Tibial nerve (tissue), 4 donors: ENCODE data around the gene OGA. TPM values are rescaled to one million over a fixed set of nuclear protein-coding genes. Genes with fewer than 3 reads are reported as not detected.

Experiments used
- DNase-seq, 2 donors: peaks; one replicate each; pipeline ENCODE4 v3.0.0-alpha.2; 2019; ENCODE audit warnings: low spot score in 2 of 2
- H3K27ac ChIP-seq, 4 donors: fragments of 200-600 bp; sonication (generic) in 3 of 4; one replicate each; pipeline ENCODE4 v1.5.1; 2017 to 2019; ENCODE audit warnings: mild to moderate bottlenecking in 1 of 4
- H3K27me3 ChIP-seq, 2 donors: fragments of 200-600 bp; sonication (generic) in 1 of 2; one replicate each; pipeline versions ENCODE4 v1.5.1 to v1.6.0; 2017 to 2019
- H3K36me3 ChIP-seq, 3 donors: fragments of 200-600 bp; sonication (generic); one replicate each; pipeline ENCODE4 v1.5.1; 2018 to 2019
- H3K4me1 ChIP-seq, 4 donors: fragments of 200-600 bp; sonication (generic) in 3 of 4; one replicate each; pipeline ENCODE4 v1.5.1; 2017 to 2019
- H3K4me3 ChIP-seq, 4 donors: fragments of 200-600 bp; sonication (generic) in 3 of 4; one replicate each; pipeline ENCODE4 v1.5.1; 2017 to 2019; ENCODE audit warnings: mild to moderate bottlenecking in 1 of 4, moderate library complexity in 1 of 4
- H3K9me3 ChIP-seq, 4 donors: fragments of 200-600 bp; sonication (generic) in 3 of 4; one replicate each; pipeline ENCODE4 v1.5.1; 2017 to 2019
- EP300 ChIP-seq, 2 donors: sonication (generic); formaldehyde crosslinking; IDR thresholded peaks; one replicate each; pipeline ENCODE4 v1.6.1; 2017; ENCODE audit warnings: antibody characterized with exemption in 2 of 2, mild to moderate bottlenecking in 1 of 2
- POLR2A ChIP-seq, 2 donors: fragments of 450-650 bp; IDR thresholded peaks; one replicate each; pipeline ENCODE4 v1.6.1; 2017; ENCODE audit warnings: antibody characterized with exemption in 2 of 2, mild to moderate bottlenecking in 2 of 2, moderate library complexity in 2 of 2
- WGBS, 2 donors: methylation state at CpG; one replicate each; pipeline ENCODE4 v1.1.5; 2018; 5-methylcytosine and 5-hydroxymethylcytosine counted together
- total RNA-seq, 4 donors: library from RNA; depleted of rRNA; stranded (reverse); fragments of >200 nt; gene quantifications; one replicate each; pipeline ENCODE4 v1.1.0, GENCODE V29; 2016
- TF ChIP-seq, protein P1 (sequence below), 5 experiments: fragments of 200-600 bp in 3 of 5; fragments of 450-650 bp in 2 of 5; sonication (generic) in 3 of 5; IDR thresholded peaks; one replicate each; pipeline ENCODE4 v1.5.1; 2016 to 2019; ENCODE audit warnings: antibody characterized with exemption in 5 of 5, mild to moderate bottlenecking in 3 of 5, moderate library complexity in 2 of 5

Gene OGA
- total RNA-seq, 4 donors from 2014 or later = 206 to 249 (median 224) TPM

DNA sequence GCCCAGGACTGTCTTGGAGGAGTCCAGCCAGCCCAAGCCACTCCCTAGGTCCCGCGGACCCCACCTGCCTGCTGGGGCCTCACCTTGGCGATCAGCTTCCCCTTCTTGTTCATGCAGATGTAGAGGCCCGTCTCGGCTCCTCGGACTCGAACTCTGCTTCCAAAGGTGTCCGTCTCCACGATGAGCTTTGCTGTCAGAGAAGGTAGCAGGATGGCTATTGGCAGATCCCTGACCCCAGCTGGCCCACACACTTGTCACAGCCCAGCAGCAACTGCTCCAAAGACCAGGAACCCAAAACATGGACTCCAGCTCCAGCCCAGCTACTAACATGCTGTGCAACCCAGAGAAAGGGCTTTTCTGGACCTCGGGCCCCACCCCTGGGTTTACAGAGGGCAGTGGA lies 46.9 kb downstream of the OGA start:
- 90 to 93% methylated on average over 10 of the region's 10 CpGs for WGBS, 2 donors
- Histone ChIP-seq H3K4me3 (no peak overlapping the region), H3K36me3 (peaks cover 0 to 11% (median 0%) of the 10 kb centered on the region in 3 donors), H3K9me3 (no peaks in the 10 kb centered on the region), H3K4me1 (peaks cover 0 to 29% (median 7%) of the 10 kb centered on the region in 4 donors), H3K27ac (no peak overlapping the region), H3K27me3 (peaks cover 0 to 59% of the 10 kb centered on the region in 2 donors)
- TF ChIP-seq POLR2A (IDR thresholded peaks at IDR 0.05) (no peak), EP300 (IDR thresholded peaks at IDR 0.05) (no peak)
- TF ChIP-seq, protein P1, sequence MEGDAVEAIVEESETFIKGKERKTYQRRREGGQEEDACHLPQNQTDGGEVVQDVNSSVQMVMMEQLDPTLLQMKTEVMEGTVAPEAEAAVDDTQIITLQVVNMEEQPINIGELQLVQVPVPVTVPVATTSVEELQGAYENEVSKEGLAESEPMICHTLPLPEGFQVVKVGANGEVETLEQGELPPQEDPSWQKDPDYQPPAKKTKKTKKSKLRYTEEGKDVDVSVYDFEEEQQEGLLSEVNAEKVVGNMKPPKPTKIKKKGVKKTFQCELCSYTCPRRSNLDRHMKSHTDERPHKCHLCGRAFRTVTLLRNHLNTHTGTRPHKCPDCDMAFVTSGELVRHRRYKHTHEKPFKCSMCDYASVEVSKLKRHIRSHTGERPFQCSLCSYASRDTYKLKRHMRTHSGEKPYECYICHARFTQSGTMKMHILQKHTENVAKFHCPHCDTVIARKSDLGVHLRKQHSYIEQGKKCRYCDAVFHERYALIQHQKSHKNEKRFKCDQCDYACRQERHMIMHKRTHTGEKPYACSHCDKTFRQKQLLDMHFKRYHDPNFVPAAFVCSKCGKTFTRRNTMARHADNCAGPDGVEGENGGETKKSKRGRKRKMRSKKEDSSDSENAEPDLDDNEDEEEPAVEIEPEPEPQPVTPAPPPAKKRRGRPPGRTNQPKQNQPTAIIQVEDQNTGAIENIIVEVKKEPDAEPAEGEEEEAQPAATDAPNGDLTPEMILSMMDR (IDR thresholded peaks at IDR 0.05) = no peak
- no peak for DNase-seq

DNA sequence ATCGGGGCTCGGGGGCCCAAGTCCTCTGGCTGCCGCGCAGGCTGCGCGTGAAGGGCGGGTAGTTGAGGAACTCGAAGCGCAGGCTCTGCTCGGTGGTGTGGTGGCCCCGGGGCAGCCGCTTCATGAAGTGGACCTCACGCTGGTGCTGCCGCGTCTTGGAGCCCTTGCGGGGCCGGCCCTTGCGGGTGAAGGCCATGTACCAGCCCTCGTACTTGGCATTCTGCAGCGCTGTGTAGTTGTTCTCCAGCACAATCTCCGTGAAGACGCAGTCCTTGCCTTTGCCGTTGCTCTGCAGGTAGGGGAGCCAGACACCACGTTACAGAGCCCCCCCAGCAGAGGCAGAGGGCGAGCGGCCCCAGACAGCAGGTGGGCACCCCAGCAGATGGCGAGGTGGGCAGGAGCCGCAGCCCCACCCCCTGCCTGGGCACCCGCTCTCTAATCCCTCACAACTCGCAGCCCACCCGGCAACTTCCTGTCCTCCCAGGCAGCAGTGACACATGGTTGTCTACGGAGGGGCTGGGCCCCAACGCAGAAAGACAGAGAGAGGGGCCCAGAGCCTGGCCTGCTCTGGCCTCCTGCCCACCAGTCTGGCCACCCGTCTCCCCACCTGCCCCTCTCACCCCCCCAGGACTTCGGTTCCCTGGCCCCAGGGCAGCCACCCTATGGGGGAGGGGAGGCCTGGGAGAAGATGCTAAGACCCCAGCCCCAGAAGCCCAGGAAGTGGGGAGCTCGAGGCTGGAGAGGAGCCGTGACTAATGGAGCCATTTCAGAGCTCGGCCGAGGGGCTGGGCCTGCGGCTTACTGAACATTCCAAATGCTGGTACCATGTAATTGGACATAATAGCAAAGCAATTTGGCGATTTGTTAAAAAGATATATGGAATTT lies 47.7 kb downstream of the OGA start:
- 76 to 83% methylated on average over 28 to 34 of the region's 41 CpGs for WGBS, 2 donors
- DNase-seq = no peak

DNA sequence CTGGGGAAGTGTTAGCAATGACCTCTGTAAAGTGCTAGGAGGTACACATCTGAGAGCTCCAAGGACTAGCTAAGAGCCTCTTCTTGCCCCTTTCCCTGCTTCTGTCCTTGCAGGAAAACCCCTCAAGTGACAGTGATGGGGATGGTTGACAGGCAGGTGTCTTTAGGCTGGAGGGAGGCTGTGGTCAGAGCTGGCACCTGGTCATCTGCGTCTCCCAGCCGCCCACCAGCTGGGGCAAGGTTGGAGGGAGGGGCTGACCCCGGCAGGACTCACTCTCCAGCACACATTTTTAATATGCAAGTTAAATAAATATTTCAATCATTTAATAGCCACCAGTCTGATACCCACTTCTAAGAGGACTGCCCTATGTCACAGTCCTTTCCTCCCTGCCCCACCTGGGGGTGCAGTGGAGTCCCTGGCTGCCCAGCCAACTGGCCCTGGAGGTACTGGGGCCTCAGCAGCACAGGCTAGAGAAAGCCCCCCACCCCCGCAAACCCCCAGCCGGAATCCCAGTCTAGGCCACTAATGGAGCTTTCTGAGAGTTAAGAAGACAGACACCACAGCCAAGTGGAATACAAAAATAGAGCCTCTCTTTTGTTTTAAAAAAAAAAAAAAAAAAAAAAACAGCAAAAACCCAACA lies 48.6 kb downstream of the OGA start:
- H3K36me3 ChIP-seq = peaks cover 0 to 11% (median 0%) of the 10 kb centered on the region in 3 donors
- no peak for DNase-seq
- peaks cover 0 to 13% (median 0%) of the 10 kb centered on the region in 4 donors for H3K4me1 ChIP-seq
- no peak overlapping the region for H3K4me3 ChIP-seq
- H3K27ac ChIP-seq = no peak overlapping the region
- peaks cover 0 to 50% of the 10 kb centered on the region in 2 donors for H3K27me3 ChIP-seq
- H3K9me3 ChIP-seq = no peaks in the 10 kb centered on the region
- WGBS, 2 donors = 76 to 81% methylated on average over 5 of the region's 5 CpGs
- TF ChIP-seq POLR2A (IDR thresholded peaks at IDR 0.05) (no peak), EP300 (IDR thresholded peaks at IDR 0.05) (no peak)
- TF ChIP-seq, protein P1 (IDR thresholded peaks at IDR 0.05) = no peak

More for the DNA sequence above, 47.7 kb downstream of the OGA start:
- peaks cover 0 to 11% (median 0%) of the 10 kb centered on the region in 3 donors for H3K36me3 ChIP-seq
- H3K4me3 ChIP-seq = no peak overlapping the region
- no peak overlapping the region for H3K27ac ChIP-seq
- no peaks in the 10 kb centered on the region for H3K9me3 ChIP-seq
- TF ChIP-seq POLR2A (IDR thresholded peaks at IDR 0.05) (no peak), EP300 (IDR thresholded peaks at IDR 0.05) (no peak)
- TF ChIP-seq, protein P1 (IDR thresholded peaks at IDR 0.05) = no peak
- peaks cover 0 to 59% of the 10 kb centered on the region in 2 donors for H3K27me3 ChIP-seq
- H3K4me1 ChIP-seq = peaks cover 0 to 22% (median 5%) of the 10 kb centered on the region in 4 donors

DNA sequence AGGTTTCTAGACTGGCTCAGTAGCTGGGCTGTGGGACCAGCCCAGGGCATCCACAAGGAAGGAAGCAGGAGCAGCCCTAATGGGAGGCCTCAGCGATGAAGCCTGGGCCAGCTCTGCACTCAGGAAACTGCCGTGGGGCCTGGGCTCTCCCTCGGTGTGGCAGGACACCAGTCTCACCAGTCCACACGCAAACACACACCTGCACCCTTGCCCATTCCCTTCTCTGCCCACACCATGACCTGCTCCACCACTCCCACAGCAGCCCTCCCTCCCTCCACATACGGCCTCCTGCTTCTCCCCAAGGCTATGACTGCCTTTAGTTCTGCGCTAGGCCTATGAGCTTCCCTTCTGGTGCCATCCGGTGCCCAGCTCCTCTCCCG lies 49.5 kb downstream of the OGA start:
- Histone ChIP-seq H3K9me3 (no peaks in the 10 kb centered on the region), H3K4me1 (peaks cover 0 to 4% (median 0%) of the 10 kb centered on the region in 4 donors), H3K27ac (no peak overlapping the region), H3K27me3 (peaks cover 0 to 41% of the 10 kb centered on the region in 2 donors), H3K36me3 (peaks cover 0 to 11% (median 0%) of the 10 kb centered on the region in 3 donors), H3K4me3 (no peak overlapping the region)
- WGBS, 2 donors = 77 to 87% methylated on average over 8 of the region's 8 CpGs
- DNase-seq = no peak
- no peak for TF ChIP-seq POLR2A (IDR thresholded peaks at IDR 0.05)
- TF ChIP-seq, protein P1 (IDR thresholded peaks at IDR 0.05) = no peak
- TF ChIP-seq EP300 (IDR thresholded peaks at IDR 0.05) = no peak
